ENCODE measurements around the gene POTEI.
"Not testable (repeated sequence)": the region's sequence is repeated elsewhere in the genome, so short reads cannot be mapped to it uniquely, and the experiment has no call there.

Gene POTEI

DNA sequence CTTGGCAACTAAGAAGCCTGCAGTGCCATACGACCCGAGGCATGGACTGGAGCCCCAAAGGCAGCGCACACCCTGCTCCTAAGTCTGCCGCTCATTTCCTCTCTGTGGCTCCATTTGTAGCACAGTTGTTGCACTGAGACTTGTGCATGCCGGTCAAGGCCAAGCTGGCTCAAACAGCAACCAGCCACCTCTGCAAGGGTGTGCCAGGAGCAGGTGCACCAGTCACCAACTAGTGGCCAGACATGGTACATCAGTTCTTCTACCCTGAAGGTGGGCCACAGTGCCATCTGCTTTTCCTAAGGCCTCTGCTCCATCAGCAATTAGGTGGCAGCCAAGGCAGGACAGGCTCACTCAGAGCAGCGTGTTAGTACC is 54.4 kb downstream of the POTEI start:
- DNase-seq, result not testable (repeated sequence)

DNA sequence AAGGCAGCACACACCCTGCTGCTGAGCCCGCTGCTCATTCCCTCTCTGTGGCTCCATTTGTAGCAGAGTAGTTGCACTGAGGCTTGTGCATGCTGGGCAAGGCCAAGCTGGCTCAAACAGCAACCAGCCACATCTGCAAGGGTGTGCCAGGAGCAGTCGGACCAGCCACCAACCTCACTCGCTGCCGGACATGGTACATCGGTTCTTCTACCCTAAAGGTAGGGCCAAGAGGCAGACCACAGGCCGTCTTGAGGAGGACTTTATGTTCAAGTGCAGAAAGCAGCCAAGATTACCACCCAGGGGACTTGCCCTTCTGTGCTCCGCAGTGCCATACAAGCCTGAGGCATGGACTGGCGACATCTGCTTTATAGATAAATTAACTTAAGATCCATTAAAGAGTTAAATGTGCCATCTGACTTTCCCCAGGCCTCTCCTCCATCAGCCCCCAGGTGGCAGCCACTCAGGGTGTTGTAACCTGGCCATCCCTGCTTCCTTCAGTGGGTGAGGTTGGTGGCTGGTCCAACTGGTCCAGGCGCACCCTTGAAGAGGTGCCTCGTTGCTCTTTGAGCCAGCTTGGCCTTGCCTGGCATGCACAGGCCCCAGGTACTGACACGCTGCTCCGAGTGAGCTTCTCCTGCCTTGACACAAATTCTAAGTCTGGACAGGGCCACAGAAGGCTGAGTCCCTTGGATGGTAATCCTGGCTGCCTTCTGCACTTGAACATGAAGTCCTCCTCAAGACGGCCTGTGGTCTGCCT is 55.0 kb downstream of the POTEI start:
- DNase-seq, result not testable (repeated sequence)

DNA sequence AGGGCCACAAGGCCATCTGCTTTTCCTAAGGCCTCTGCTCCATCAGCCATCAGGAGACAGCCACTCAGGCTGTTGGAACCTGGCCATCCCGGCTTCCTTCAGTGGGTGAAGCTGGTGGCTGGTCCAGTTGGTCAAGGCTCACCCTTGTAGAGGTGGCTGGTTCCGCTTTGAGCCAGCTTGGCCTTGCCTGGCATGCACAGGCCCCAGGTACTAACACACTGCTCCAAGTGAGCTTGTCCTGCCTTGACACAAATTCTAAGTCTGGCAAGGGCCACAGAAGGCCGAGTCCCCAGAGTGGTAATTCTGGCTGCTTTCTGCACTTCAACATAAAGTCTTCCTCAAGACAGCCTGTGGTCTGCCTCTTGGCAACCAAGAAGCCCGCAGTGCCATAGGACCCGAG is 56.2 kb downstream of the POTEI start:
- not testable (repeated sequence) for DNase-seq

DNA sequence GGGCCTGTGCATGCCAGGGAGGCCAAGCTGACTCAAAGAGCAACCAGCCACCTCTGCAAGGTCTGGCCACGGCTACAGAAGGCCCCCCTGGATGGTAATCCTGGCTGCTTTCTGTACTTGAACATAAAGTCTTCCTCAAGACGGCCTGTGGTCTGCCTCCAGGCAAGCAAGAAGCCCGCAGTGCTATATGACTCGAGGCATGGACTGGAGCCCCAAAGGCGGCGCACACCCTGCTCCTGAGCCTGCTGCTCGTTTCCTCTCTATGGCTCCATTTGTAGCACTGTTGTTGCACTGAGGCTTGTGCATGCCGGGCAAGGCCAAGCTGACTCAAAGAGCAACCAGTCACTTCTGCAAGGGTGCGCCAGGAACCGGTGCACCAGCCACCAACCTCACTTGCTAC is 57.3 kb downstream of the POTEI start:
- DNase-seq, result not testable (repeated sequence)

DNA sequence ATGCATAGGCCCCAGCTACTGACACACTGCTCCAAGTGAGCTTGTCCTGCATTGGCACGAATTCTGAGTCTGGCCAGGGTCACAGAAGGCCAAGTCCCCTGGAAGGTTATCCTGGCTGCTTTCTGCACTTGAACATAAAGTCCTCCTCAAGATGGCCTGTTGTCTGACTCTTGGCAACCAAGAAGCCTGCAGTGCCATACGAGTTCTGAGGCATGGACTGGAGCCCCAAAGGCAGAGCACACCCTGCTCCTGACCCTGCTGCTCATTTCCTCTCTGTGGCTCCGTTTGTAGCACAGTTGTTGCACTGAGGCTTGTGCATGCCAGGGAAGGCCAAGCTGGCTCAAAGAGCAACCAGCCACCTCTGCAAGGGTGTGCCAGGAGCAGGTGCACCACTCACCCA is 57.9 kb downstream of the POTEI start:
- not testable (repeated sequence) for DNase-seq

DNA sequence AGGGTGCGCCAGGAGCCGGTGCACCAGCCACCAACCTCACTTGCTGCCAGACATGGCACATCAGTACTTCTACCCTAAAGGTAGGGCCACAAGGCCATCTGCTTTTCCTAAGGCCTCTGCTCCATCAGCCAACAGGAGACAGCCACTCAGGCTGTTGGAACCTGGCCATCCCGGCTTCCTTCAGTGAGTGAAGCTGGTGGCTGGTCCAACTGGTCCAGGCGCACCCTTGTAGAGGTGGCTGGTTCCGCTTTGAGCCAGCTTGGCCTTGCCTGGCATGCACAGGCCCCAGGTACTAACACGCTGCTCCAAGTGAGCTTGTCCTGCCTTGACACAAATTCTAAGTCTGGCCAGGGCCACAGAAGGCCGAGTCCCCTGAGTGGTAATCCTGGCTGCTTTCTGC is 58.8 kb downstream of the POTEI start:
- DNase-seq, result not testable (repeated sequence)

DNA sequence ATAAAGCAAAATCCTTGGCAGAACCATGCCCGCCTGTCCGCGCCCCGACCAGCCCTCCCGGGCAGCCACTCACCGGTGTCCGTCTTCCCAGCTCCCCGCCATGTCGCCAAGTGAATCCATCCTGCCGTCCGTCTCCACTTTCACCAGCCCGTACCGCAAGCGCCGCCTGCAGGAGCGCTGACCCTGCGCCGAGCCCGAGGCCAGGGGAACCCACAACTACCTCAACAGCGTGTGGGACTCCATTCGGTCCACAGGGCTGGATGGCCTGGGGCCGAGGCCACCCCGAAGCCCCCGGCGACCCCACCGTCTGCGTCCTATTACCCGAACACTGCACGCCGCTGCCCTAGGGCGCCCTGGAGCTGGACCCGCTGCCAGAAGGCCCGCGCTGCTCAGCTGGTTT is 81.5 kb downstream of the POTEI start:
- not testable (repeated sequence) for DNase-seq

DNA sequence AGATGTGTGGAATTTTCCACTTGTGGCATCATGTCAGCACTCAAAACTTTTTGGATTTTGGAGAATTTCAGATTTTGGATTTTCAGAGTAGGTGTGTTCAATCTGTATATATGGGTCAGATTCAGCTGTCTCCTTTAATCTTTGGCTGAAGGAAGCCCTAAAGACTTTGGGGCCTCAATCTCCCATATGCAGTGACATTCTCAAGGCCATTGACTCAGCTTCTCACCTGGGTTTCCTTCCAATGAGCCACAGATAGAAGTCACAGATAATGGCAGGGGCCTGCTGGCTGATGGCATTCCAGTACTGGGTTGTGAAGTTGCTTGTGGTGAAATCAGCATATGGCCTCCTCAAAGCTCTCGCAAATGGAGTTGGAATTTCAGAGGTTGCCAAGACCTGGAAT is 90.3 kb downstream of the POTEI start:
- not testable (repeated sequence) for DNase-seq

DNA sequence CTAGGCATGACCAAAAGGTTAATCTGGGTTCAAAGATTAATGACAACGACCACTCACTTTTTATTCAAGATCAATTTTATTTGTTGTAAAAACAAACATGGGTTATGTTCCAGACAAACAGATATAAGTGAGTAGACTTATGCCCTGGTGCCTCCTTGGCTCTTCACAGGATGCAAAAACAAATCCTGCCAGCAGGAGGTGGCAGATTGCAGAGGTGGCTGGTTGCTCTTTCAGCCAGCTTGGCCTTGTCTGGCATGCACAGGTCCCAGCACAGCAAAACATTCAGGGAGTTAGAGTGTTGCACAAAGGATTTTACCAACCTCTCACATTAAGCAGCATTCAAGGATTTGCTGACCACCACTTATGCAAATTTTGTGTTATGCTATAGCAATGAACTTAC is 92.4 kb downstream of the POTEI start:
- DNase-seq, result not testable (repeated sequence)

Data from NCI-H1048 (cell line).